Measurements from ENCODE around the gene LAMTOR3.

GRCh38 chr4:99853190-99853589 is 41.0 kb downstream of the LAMTOR3 start:
- TF ChIP-seq CTCF (IDR thresholded peaks at IDR 0.05; ENCODE audit: extremely low read depth in 1 of 2, insufficient read depth in 1 of 2, low read depth in 1 of 2, low read length in 2 of 2) (no peak), JUN (IDR thresholded peaks at IDR 0.05; ENCODE audit: borderline replicate concordance, insufficient read depth, insufficient read length, low read depth) (no peak), FOS (IDR thresholded peaks at IDR 0.05; ENCODE audit: borderline replicate concordance, insufficient read depth, low read length) (no peak), POLR2AphosphoS5 (IDR thresholded peaks at IDR 0.05; ENCODE audit: insufficient read depth, low read depth, low read length) (no peak)
